Stimulated activated CD8-positive, alpha-beta memory T cell treated with anti-CD3 and anti-CD28 coated beads, Interleukin-12 subunit alpha, Interleukin-12 subunit beta, amount 100 ng/mL, for 24 hours (primary cell): ENCODE results near the gene ZXDB.
"Not testable (repeated sequence)": the region's sequence is repeated elsewhere in the genome, so short reads cannot be mapped to it uniquely, and the experiment has no call there.

Experiments used
- DNase-seq: peaks from one replicate; pipeline ENCODE4 v3.0.0-alpha.2; 2020; ENCODE audit errors: extremely low read depth

The ZXDB gene

DNA sequence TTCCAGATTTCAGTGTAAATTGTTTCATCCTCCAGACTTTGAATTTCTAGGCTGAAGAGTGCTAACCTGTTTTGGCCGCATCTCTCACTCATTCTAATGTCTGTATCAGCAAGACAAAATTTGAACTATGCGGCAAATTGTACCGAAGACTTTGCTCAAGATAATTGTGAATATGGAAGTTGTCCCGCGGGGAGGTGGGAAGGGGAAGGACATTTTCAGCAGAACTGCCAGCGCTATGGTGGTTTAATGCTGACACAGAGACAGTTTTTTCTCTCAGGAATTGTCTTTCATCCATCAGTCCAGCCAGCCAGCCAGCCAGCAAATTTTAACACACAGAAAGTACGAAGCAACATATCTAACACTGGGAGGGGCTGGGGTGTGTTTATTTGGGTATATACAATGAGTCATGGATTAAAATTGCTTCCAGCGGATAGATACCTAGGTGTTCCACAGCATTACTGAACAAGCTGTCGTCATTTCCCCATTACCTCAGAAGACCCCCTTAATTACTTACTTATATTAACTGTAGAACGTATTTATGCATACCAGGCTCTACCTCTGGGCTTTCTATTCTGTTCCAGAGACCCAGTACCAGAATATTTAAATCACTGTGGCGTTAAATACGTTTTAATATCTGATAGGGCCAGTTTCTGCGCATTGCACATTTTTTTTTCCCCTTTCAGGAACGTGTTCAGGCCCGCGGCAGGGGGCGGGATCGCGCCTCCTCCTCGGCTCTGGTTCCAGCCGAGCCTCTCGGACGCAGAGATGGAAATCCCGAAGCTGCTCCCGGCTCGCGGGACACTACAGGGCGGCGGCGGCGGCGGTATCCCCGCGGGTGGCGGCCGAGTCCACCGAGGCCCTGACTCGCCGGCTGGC is at the start of gene ZXDB:
ZXDB (plus strand) TSS at position 728 of the 876 bp plus-strand sequence; CDS start at position 766, 38 bp downstream.
- DNase-seq: not testable (repeated sequence)

DNA sequence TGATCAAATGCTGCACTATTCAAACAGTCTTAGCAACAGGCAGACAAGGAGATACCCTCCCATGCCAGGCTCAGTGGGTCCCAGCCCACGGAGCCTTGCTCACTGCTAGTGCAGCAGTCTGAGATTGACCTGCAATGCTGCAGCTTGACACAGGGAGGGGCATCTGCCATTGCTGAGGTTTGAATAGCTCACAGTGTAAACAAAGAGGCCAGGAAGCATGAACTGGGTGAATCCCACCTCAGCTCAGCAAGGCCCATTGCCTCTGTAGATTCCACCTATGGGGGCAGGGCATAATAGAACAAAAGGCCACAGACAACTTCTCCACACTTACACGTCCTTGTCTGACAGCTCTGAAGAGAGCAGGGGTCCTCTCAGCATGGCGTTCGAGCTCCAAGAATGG is 26.6 kb upstream of the ZXDB start:
- no peak for DNase-seq

DNA sequence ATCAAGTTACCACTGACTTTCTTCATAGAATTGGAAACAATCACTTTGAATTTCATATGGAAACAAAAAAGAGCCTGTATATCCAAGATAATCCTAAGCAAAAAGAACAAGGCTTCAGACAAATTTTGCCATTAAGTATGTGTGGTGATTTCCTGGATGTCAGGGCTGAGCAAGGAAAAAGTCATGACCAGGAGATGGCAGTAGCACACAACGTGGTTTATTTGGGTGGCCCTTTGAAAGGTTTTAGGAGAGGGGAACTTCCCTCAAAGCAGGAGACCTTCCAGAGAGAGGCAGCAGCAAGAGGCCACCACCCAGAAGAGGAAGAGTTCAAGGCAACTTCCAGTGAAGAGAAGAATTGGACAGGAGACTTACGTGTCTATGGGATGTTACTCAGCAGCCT is 18.1 kb upstream of the ZXDB start:
- no peak for DNase-seq

DNA sequence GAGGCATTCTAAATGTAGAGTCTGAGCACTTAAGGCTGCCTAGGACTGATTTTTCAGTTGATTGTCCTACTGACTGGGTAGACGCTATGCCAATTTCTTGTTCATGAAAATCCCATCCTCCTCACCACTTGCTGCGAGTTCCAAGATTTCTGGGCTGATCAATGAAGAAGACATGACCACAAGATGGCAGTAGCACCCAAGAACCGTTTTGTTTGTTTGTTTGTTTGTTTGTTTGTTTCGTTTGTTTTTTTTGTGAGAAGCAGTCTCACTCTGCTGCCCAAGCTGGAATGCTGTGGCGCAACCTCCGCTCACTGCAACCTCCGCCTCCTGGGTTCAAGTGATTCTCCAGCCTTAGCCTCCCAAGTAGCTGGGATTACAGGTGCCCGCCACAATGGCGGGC is 8.9 kb upstream of the ZXDB start:
- DNase-seq: not testable (repeated sequence)

DNA sequence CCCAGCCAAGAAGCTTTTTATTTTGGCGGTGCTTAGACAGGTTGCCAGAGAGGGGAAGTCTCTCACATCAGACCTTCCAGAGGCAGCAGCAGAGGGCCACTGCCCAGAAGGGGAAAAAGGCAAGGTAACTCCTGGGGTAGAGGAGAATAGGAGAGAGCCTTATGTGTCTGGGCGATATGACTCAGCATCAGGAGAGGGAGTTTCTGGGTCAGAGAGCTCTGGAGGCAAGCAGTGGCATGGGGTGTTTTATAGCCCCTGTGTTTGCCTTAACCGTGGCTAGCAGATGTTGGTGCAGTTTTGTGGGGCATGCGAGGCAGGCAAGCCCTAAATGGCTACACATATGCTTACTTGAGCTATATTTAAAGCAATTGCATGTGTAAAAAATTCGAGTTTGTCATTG is 8.3 kb upstream of the ZXDB start:
- no peak for DNase-seq

DNA sequence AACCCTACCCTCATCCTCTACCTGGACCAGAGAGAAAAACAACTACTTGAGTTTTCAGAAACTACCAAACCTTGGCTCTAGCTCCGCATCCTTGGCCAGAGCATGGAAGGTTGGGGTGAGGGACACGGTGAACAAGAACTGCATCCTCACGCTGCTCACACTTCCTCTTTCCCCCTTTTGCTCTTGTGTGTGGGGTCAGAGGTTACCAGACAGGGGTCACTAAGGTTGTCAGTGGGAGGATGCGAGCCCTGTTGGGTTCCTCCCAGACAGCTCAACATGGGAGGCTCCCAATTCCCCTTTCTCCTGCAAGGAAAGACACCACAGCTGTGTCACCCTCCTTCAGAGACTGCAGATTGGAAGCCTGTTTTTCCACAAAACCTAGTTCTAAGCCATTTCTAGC is 5.5 kb upstream of the ZXDB start:
- DNase-seq: no peak

DNA sequence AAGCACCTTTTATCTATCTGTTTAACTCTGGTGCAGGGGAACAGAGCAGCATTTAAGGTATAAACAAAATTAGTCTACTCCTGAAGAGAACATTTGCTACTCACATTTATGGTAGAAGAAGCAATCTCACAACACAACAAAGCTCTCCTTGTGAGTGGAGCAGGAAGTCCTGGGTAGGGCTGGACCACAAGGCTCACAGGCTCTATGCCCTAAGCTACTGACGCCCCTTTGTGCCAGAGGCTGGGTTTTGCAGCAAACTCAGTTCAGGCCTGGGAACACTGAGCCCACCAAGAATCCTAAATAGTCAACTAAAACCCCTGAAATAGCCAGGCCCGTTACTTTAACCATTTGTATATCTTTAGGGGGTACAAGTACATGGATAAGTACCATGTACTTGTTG is 4.7 kb upstream of the ZXDB start:
- DNase-seq: no peak

DNA sequence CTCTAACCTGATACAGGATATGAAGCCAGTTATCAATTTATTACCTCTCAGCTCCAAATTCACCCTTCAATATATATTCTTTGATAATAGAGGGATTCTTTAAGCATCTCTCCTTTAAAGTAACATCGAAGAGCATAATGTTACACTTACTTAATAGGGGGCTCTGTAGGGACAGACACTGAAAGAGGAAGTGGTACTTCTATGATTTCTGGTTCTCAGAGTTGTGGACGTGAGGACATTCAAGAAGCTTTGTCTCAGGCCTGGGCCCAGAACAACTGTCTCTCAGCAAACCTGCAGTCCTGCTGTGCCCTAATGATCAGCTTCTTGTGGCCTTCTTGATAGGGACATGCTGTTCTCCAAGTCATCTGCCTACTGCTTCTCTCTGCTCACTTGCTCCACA is 4.2 kb upstream of the ZXDB start:
- DNase-seq: no peak

DNA sequence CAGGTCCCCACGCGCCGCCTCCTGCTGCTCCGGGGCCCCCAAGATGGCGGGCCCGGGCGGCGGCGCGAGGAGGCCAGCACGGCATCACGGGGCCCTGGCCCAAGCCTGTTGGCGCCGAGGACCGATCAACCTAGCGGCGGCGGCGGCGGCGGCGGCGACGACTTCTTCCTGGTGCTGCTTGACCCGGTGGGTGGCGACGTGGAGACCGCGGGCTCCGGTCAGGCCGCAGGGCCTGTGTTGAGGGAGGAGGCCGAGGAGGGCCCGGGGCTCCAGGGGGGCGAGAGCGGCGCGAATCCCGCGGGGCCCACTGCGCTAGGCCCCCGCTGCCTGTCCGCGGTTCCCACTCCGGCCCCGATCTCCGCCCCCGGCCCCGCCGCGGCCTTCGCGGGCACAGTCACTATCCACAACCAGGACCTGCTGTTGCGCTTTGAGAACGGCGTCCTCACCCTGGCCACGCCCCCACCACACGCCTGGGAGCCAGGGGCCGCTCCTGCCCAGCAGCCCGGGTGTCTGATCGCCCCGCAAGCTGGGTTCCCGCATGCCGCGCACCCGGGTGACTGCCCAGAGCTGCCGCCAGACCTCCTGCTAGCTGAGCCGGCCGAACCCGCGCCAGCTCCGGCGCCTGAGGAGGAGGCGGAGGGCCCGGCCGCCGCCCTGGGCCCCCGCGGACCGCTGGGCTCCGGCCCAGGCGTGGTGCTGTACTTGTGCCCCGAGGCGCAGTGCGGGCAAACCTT is 516 bp downstream of the ZXDB start:
- DNase-seq: not testable (repeated sequence)

DNA sequence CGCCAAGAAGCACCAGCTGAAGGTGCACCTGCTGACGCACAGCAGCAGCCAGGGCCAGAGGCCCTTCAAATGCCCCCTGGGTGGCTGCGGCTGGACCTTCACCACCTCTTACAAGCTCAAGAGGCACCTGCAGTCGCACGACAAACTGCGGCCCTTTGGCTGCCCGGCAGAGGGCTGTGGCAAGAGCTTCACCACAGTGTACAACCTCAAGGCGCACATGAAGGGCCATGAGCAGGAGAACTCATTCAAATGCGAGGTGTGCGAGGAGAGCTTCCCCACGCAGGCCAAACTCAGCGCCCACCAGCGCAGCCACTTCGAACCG is 1.0 kb downstream of the ZXDB start:
- DNase-seq: not testable (repeated sequence)

DNA sequence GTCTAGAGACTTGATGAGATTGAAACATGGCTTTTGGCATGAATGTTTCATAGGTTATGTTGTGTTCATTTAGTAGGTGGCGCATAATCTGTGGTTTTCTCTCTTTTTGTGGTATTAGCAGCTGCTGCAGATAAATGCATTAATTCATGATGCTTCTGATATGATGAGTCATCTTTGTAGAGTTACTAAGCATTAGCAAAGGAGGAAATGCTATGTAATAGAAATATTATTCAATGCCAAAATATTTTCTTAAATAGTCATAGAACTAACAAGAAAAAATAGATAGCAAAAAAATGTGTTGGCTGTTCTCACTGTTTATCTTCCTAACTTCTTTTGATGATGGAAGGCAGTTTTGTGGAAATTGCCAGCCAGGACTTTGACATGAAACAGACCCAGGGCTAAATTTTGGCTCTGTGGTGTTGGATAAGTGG is 3.6 kb downstream of the ZXDB start:
- DNase-seq: no peak

DNA sequence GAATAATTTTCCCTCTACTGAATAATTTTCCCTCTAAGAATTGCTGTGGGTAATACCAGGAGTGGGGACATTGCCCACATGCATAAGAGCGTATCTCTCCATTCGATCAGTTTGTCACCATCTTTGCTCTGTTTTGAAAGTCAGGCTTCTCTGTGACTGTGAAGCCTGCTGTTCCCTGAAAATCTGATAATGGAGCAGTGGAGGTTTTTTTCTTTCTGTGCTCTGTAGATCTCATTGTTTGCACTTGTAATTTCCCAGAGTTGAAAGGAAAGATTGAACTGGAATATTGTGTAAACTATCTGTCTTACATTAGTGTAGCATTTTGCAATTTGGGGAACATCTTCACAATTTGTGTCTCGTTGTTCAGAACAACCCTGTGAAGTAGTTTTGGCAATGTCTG is 4.3 kb downstream of the ZXDB start:
- no peak for DNase-seq

DNA sequence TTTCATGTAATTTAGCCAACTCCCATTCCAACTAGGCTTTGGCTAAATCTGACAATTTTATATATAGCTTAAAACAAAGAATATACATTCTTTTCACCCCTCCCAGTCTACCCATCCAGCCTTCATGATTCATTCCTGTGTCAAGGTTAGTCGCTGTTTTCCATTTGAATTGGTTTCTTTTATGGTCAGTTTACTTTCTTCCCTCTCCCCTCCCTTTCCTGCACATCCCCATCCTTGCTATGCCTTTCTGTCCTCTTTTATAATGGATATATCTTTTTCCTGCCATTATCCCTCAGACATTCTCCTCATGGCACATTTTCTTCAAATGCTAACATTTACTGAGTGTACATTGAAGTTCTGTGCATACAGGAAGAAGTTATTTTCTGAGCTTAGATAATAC is 4.7 kb downstream of the ZXDB start:
- no peak for DNase-seq

DNA sequence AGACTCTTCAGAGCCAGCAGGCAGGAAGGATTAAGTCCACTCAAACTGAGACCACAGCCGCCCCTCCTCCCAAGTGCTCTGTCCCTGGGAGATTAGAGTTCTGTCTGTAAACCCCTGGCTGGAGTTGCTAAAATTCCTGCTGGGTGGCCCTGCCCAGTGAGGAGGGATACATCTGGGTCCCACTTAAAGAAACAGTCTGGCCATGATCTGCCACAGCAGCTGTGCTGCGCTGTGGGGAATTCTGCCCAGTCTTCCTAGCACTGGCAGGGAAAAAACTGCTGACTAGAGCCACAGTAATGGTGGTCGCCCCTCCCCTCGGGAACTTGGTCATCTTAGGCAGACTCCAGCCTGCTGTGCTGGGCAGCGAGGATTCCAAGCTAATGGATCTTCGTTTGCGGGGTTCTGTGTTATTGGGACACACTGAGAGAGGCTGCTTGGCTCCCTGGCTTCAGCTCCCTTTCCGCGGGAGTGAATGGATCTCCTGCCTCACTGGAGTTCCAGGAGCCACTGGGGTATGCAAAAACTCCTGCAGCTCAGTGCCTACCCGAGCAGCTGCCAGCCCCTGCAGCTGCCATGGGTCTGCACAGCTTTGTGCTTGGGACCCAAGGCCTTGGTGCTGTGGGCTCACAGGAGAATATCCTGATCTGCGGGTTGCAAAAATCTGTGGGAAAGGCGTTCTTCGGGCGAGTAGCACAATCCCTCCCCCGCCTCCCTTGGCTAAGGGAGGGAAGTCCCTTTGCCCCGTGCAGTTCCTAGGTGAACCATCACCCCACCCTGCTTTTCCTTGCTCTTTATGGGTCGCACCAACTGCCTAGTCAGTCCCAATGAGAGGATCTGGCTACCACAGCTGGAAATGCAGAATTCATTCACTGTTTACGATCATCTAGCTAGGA is 15.7 kb downstream of the ZXDB start:
- no peak for DNase-seq

DNA sequence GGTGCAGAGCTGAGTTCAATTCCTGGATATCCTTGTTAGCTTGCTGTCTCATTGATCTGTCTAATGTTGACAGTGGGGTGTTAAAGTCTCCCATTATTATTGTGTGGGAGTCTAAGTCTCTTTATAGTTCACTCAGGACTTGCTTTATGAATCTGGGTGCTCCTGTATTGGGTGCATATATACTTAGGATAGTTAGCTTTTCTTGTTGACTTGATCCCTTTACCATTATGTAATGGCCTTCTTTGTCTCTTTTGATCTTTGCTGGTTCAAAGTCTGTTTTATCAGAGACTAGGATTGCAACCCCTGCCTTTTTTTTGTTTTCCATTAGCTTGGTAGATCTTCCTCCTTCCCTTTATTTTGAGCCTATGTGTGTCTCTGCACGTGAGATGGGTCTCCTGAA is 21.5 kb downstream of the ZXDB start:
- DNase-seq: not testable (repeated sequence)

DNA sequence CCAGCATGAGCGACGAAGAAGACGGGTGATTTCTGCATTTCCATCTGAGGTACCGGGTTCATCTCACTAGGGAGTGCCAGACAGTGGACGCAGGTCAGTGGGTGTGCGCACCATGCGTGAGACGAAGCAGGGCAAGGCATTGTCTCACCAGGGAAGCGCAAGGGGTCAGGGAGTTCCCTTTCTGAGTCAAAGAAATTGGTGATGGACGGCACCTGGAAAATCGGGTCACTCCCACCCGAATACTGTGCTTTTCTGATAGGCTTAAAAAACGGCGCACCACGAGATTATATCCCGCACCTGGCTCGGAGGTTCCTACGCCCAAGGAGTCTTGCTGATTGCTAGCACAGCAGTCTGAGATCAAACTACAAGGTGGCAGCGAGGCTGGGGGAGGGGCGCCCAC is 37.6 kb downstream of the ZXDB start:
- not testable (repeated sequence) for DNase-seq

DNA sequence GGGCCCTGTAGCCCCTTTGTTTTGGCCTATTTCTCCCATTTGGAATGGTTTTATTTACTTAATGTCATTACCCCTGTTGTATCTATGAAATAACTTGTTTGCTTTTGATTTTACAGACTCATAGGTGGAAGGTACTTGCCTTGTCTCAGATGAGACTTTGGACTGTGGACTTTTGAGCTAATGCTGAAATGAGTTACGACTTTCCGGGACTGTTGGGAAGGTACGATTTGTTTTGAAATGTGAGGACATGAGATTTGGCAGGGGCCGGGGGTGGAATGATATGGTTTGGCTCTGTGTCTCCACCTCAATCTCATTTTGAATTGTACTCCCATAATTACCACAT is 48.8 kb downstream of the ZXDB start:
- DNase-seq: no peak

DNA sequence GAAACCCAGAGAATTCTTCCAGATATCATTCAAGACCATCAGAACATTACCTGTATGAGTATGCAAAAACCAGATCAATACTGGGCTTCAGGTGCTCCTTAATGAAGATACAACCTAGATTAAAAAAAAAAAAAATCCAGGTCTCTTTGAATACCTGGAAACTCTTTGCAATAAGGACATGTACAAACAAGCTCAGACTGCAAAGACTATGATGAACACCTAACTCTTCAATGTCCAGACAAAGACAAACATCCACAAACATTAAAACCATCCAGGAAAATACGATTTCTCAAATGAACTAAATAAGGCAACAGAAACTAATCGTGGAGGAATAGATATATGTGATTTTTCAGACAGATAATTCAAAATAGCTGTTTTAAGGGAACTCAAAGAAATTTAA is 49.5 kb downstream of the ZXDB start:
- no peak for DNase-seq

DNA sequence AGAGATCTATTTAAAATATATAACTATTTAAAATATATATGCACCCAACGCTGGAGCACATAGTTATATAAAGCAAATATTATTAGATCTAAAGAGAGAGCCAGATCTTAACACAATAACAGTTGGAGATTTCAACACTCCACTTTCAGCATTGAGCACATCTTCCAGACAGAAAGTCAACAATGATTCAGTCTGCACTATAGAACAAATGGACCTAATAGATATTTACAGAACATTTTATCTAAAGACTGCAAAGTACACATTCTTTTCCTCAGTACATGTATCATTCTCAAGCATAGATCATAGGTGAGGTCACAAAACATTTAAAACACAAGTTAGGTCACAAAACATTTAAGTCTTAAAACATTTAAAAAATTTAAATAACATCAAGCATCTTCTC is 51.9 kb downstream of the ZXDB start:
- DNase-seq: no peak

DNA sequence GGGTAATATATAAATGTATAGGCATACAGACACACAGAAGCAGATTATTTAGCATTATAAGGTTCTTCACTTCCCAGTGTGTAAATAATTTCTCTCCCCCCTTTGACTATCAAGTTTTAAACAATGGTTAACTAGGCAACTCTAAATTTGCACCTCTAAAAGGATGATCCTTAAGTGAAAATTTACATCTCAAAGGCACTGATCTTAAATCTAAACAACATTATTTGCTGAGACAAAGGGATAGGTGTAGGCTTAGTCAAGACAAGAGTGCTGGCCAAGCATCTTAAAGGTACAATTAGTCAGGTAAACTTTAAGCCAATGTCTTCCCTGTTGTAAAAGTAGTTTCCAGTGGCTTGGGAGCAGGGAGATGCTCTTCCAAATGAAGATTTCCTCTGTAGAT is 55.2 kb downstream of the ZXDB start:
- DNase-seq: no peak
